A549 (cell line): Measurements from ENCODE around the gene DYRK1A. TPM values are rescaled to one million over a fixed set of nuclear protein-coding genes. Genes with fewer than 3 reads are reported as not detected.

Experiments used
- ATAC-seq, 2 experiments: fragments of 200-7000 bp in 1 of 2; fragments of >200 bp in 1 of 2; cut with Nextera tagmentation in 1 of 2; cut with Tn5 transposase in 1 of 2; 3 replicates each; pipeline versions ENCODE4 v1.8.0 to v1.9.1; 2018 to 2020; ENCODE audit warnings: mild to moderate bottlenecking in 1 of 2, moderate library complexity in 1 of 2
- CTCF ChIA-PET: fragments of 300-600 bp; sonication (Branson Sonifier 250); formaldehyde crosslinking; extraction: SDS; loops from one replicate; lab custom pipeline; 2021; ENCODE audit warnings: antibody characterized with exemption, inconsistent platforms; lab: Yijun Ruan, JAX
- POLR2A ChIA-PET: fragments of 350-600 bp; formaldehyde crosslinking; extraction: SDS; loops from one replicate; lab custom pipeline; 2021; ENCODE audit warnings: antibody characterized with exemption, inconsistent platforms; lab: Yijun Ruan, JAX
- DNase-seq, 2 experiments: peaks; one replicate each; pipeline versions ENCODE4 v3.0.0 to v3.0.0-alpha.2; 2011 to 2016; ENCODE audit warnings: low read depth in 1 of 2, low spot score in 1 of 2
- FAIRE-seq: peaks from 2 replicates; lab custom pipeline; 2011; peaks lifted over from hg19 to GRCh38; lab: Jason Lieb, UNC
- H3K27ac ChIP-seq, 2 experiments: fragments of >200 bp; sonication (Bioruptor Twin); formaldehyde crosslinking; 3 replicates each; pipeline ENCODE4 v1.5.1; 2016 to 2017
- H3K4me1 ChIP-seq: fragments of >200 bp; sonication (Bioruptor Twin); formaldehyde crosslinking; 3 replicates; pipeline ENCODE4 v1.6.1; 2016
- H3K4me2 ChIP-seq: fragments of >200 bp; sonication (Bioruptor Twin); formaldehyde crosslinking; 3 replicates; pipeline ENCODE4 v1.6.1; 2016
- H3K4me3 ChIP-seq: fragments of >200 bp; sonication (Bioruptor Twin); formaldehyde crosslinking; 3 replicates; pipeline ENCODE4 v1.5.1; 2016
- H3K9me3 ChIP-seq: fragments of >200 bp; sonication (Bioruptor Twin); formaldehyde crosslinking; 3 replicates; pipeline ENCODE4 v1.6.1; 2016
- CBX2 ChIP-seq: fragments of 200-600 bp; sonication (generic); IDR thresholded peaks from 2 replicates; pipeline ENCODE4 v1.6.1; 2016; ENCODE audit warnings: low read depth, mild to moderate bottlenecking, borderline replicate concordance
- E2F6 ChIP-seq: IDR thresholded peaks from 2 replicates; pipeline ENCODE4 v1.6.1; 2012; ENCODE audit warnings: low read depth, borderline replicate concordance
- EHMT2 ChIP-seq: fragments of 200-600 bp; sonication (generic); IDR thresholded peaks from 2 replicates; pipeline ENCODE4 v1.6.1; 2016; ENCODE audit warnings: antibody characterized with exemption, low read depth, mild to moderate bottlenecking, moderate library complexity
- ELK1 ChIP-seq: fragments of 150-350 bp; IDR thresholded peaks from 2 replicates; pipeline ENCODE4 v1.6.1; 2014; ENCODE audit warnings: low read depth, mild to moderate bottlenecking, low read length
- FOSL2 ChIP-seq, 2 experiments: fragments of 450-650 bp in 1 of 2; fragments of >200 bp in 1 of 2; sonication (Bioruptor Twin) in 1 of 2; formaldehyde crosslinking; IDR thresholded peaks; 2 replicates each; pipeline versions ENCODE4 v1.5.0 to v1.6.1; 2016 to 2020; ENCODE audit warnings: mild to moderate bottlenecking in 1 of 2, moderate library complexity in 1 of 2
- HDAC2 ChIP-seq: fragments of 200-600 bp; sonication (generic); IDR thresholded peaks from 2 replicates; pipeline ENCODE4 v1.6.1; 2016
- HOXA7 ChIP-seq: fragments of 250-450 bp; sonication (Bioruptor Pico); IDR thresholded peaks from 2 replicates; pipeline ENCODE4 v1.5.0; 2020; ENCODE audit warnings: mild to moderate bottlenecking, moderate library complexity
- HOXB13 ChIP-seq: fragments of 250-450 bp; sonication (Bioruptor Pico); IDR thresholded peaks from 2 replicates; pipeline ENCODE4 v1.5.0; 2020; ENCODE audit warnings: low read depth, mild to moderate bottlenecking, moderate library complexity
- HOXB5 ChIP-seq: fragments of 250-450 bp; sonication (Bioruptor Pico); IDR thresholded peaks from 2 replicates; pipeline ENCODE4 v1.5.0; 2020; ENCODE audit warnings: mild to moderate bottlenecking, moderate library complexity
- NPAS2 ChIP-seq: fragments of 250-450 bp; sonication (Bioruptor Pico); IDR thresholded peaks from 2 replicates; pipeline ENCODE4 v1.8.0; 2022; ENCODE audit warnings: mild to moderate bottlenecking, moderate library complexity, borderline replicate concordance
- NR3C1 ChIP-seq: fragments of >200 bp; sonication (Bioruptor Twin); formaldehyde crosslinking; IDR thresholded peaks from 3 replicates; pipeline ENCODE4 v1.6.1; 2017
- PHF8 ChIP-seq: fragments of 200-600 bp; sonication (generic); IDR thresholded peaks from 2 replicates; pipeline ENCODE4 v1.6.1; 2016; ENCODE audit warnings: low read depth, mild to moderate bottlenecking, antibody characterized with exemption, moderate library complexity, borderline replicate concordance
- RAD21 ChIP-seq, 2 experiments: fragments of >200 bp in 1 of 2; sonication (Bioruptor Twin) in 1 of 2; formaldehyde crosslinking in 1 of 2; IDR thresholded peaks in 1 of 2; conservative IDR thresholded peaks in 1 of 2; 2 replicates in 1 of 2; 3 replicates in 1 of 2; pipeline ENCODE4 v1.6.1; 2012 to 2018; ENCODE audit warnings: inconsistent platforms in 1 of 2
- RARB ChIP-seq: fragments of 250-450 bp; sonication (Bioruptor Pico); IDR thresholded peaks from 2 replicates; pipeline ENCODE4 v1.8.0; 2021; ENCODE audit warnings: mild to moderate bottlenecking, moderate library complexity
- SMC3 ChIP-seq: fragments of >200 bp; sonication (Bioruptor Twin); formaldehyde crosslinking; IDR thresholded peaks from 3 replicates; pipeline ENCODE4 v1.6.1; 2018; ENCODE audit warnings: inconsistent platforms
- SREBF2 ChIP-seq: fragments of 450-650 bp; IDR thresholded peaks from 2 replicates; pipeline ENCODE4 v1.6.1; 2014; ENCODE audit warnings: mild to moderate bottlenecking, moderate library complexity
- TP53 ChIP-seq: fragments of 250-450 bp; sonication (Bioruptor Pico); IDR thresholded peaks from 2 replicates; pipeline ENCODE4 v1.5.0; 2021; ENCODE audit warnings: mild to moderate bottlenecking, moderate library complexity
- ZC3H11A ChIP-seq: fragments of 450-650 bp; IDR thresholded peaks from 2 replicates; pipeline ENCODE4 v1.6.1; 2014; ENCODE audit warnings: antibody characterized with exemption, mild to moderate bottlenecking
- ZNF302 ChIP-seq: fragments of 250-450 bp; sonication (Bioruptor Pico); IDR thresholded peaks from 2 replicates; pipeline ENCODE4 v1.9.0; 2021; ENCODE audit warnings: inconsistent platforms, mild to moderate bottlenecking, moderate library complexity
- ZSCAN20 ChIP-seq: fragments of 250-450 bp; sonication (Bioruptor Pico); IDR thresholded peaks from 2 replicates; pipeline ENCODE4 v1.8.0; 2022; ENCODE audit warnings: mild to moderate bottlenecking, moderate library complexity
- WGBS: methylation state at CpG from one replicate; pipeline ENCODE4 v1.1.6; 2017; ENCODE audit errors: missing lambda C conversion rate; 5-methylcytosine and 5-hydroxymethylcytosine counted together
- polyA plus RNA-seq, 4 experiments: library from polyadenylated mRNA; depleted of rRNA in 3 of 4; stranded (reverse); fragments of >200 nt; fragmentation: RNase III in 1 of 4; extraction: RNeasy Plus Mini Kit Qiagen cat#74134 plus additional on column Dnase treatment in 1 of 4; gene quantifications; 2 replicates in 3 of 4; 3 replicates in 1 of 4; pipeline ENCODE4 v1.2.3, GENCODE V29; 2011 to 2017
- TF ChIP-seq, protein P1 (sequence below): fragments of >200 bp; sonication (Bioruptor Twin); formaldehyde crosslinking; IDR thresholded peaks from 2 replicates; pipeline ENCODE4 v1.6.1; 2016
- TF ChIP-seq, protein P2 (sequence below): fragments of 450-650 bp; IDR thresholded peaks from 2 replicates; pipeline ENCODE4 v1.6.1; 2014; ENCODE audit warnings: antibody characterized with exemption
- TF ChIP-seq, protein P3 (sequence below): fragments of >200 bp; sonication (Bioruptor Twin); formaldehyde crosslinking; IDR thresholded peaks from 3 replicates; pipeline ENCODE4 v1.5.1; 2016
- TF ChIP-seq, protein P4 (sequence below): fragments of 250-450 bp; sonication (Bioruptor Pico); IDR thresholded peaks from 2 replicates; pipeline ENCODE4 v1.5.0; 2020; ENCODE audit warnings: low read depth, mild to moderate bottlenecking, moderate library complexity
- TF ChIP-seq, protein P5 (sequence below): IDR thresholded peaks from 2 replicates; pipeline ENCODE4 v1.6.1; 2012

The DYRK1A gene
- polyA plus RNA-seq, 2 of the 4 experiments (the other 2 are of a cell fraction): 12.7 to 29.4 TPM

DNA sequence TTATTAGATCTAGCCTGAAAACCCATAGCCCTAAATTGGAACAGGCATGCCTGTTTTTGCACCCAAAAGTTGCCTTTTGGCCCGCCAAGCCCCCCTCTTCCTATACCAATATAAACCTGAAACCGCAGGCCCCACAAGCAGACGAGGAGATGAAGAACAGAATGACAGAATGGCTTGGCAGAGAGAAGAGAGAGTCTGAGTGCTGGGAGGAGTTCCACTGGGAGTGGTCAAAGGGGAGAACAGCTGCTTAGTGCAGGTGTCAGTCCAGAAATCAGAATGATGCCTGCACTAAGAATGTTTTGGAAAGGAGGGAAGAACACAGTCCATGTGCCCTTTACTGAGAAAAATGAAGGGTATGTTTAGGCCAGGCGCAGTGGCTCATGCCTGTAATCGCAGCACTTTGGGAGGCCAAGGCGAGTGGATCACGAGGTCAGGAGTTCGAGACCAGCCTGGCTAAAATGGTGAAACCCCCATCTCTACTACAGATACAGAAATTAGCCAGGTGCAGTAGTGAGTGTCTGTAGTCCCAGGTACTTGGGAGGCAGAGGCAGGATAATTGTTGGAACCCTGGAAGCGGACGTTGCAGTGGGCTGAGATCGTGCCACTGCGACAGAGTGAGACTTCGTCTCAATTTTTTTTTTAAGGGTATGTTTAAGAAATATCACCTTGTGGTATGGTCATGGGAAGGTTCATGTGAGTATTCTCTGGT, 9.4 kb downstream of the DYRK1A start:
- ChIA-PET POLR2A (no interaction called here), CTCF (no interaction called here)
- FAIRE-seq (no peak), ATAC-seq (no peak)
- no peak overlapping the region for H3K4me3 ChIP-seq
- H3K4me1 ChIP-seq: peaks cover 72% of the 10 kb centered on the region
- H3K4me2 ChIP-seq: no peak overlapping the region
- H3K9me3 ChIP-seq: no peaks in the 10 kb centered on the region
- TF ChIP-seq TP53 (CRISPR knock-in tag) (no peak), RARB (CRISPR knock-in tag) (no peak), HOXA7 (no peak), HOXB13 (CRISPR knock-in tag) (no peak), SREBF2 (no peak), ZC3H11A (no peak), EHMT2 (no peak), CBX2 (no peak), PHF8 (no peak)
- TF ChIP-seq, protein P1, sequence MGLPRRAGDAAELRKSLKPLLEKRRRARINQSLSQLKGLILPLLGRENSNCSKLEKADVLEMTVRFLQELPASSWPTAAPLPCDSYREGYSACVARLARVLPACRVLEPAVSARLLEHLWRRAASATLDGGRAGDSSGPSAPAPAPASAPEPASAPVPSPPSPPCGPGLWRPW: no peak
- TF ChIP-seq, protein P2, sequence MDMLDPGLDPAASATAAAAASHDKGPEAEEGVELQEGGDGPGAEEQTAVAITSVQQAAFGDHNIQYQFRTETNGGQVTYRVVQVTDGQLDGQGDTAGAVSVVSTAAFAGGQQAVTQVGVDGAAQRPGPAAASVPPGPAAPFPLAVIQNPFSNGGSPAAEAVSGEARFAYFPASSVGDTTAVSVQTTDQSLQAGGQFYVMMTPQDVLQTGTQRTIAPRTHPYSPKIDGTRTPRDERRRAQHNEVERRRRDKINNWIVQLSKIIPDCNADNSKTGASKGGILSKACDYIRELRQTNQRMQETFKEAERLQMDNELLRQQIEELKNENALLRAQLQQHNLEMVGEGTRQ: no peak
- TF ChIP-seq, all 56 proteins: peak for 0
- 84% methylated on average over 13 of the region's 13 CpGs for WGBS
- DNase-seq: no peak
- no peak overlapping the region; a peak in 1 of 6 replicates for H3K27ac ChIP-seq

GRCh38 chr21:37378700-37379139, 12.1 kb downstream of the DYRK1A start:
- H3K4me1 ChIP-seq: peaks cover 73% of the 10 kb centered on the region
- FAIRE-seq: no peak
- TF ChIP-seq NR3C1 (no peak), ZSCAN20 (CRISPR knock-in tag) (no peak), FOSL2 (IDR thresholded peaks at IDR 0.05) (no peak), FOSL2 (CRISPR knock-in tag; IDR thresholded peaks at IDR 0.05) (no peak), SMC3 (no peak), RAD21 (conservative IDR thresholded peaks at IDR 0.05 in 1 of 2, IDR thresholded peaks at IDR 0.05 in 1 of 2) (no peak), ELK1 (no peak), E2F6 (no peak), HOXB5 (no peak), NPAS2 (CRISPR knock-in tag) (no peak), ZNF302 (no peak), HDAC2 (no peak), PHF8 (no peak)
- TF ChIP-seq, protein P3, sequence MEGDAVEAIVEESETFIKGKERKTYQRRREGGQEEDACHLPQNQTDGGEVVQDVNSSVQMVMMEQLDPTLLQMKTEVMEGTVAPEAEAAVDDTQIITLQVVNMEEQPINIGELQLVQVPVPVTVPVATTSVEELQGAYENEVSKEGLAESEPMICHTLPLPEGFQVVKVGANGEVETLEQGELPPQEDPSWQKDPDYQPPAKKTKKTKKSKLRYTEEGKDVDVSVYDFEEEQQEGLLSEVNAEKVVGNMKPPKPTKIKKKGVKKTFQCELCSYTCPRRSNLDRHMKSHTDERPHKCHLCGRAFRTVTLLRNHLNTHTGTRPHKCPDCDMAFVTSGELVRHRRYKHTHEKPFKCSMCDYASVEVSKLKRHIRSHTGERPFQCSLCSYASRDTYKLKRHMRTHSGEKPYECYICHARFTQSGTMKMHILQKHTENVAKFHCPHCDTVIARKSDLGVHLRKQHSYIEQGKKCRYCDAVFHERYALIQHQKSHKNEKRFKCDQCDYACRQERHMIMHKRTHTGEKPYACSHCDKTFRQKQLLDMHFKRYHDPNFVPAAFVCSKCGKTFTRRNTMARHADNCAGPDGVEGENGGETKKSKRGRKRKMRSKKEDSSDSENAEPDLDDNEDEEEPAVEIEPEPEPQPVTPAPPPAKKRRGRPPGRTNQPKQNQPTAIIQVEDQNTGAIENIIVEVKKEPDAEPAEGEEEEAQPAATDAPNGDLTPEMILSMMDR: no peak
- TF ChIP-seq, protein P4, sequence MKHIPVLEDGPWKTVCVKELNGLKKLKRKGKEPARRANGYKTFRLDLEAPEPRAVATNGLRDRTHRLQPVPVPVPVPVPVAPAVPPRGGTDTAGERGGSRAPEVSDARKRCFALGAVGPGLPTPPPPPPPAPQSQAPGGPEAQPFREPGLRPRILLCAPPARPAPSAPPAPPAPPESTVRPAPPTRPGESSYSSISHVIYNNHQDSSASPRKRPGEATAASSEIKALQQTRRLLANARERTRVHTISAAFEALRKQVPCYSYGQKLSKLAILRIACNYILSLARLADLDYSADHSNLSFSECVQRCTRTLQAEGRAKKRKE (CRISPR knock-in tag): no peak
- TF ChIP-seq, protein P1: no peak
- TF ChIP-seq, protein P2: no peak
- TF ChIP-seq, protein P5, sequence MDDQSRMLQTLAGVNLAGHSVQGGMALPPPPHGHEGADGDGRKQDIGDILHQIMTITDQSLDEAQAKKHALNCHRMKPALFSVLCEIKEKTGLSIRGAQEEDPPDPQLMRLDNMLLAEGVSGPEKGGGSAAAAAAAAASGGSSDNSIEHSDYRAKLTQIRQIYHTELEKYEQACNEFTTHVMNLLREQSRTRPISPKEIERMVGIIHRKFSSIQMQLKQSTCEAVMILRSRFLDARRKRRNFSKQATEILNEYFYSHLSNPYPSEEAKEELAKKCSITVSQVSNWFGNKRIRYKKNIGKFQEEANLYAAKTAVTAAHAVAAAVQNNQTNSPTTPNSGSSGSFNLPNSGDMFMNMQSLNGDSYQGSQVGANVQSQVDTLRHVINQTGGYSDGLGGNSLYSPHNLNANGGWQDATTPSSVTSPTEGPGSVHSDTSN: no peak
- TF ChIP-seq, all 56 proteins: peak for 0
- H3K4me3 ChIP-seq: no peak overlapping the region
- DNase-seq: no peak
- ATAC-seq: no peak
- ChIA-PET POLR2A (no interaction called here), CTCF (no interaction called here)
- H3K9me3 ChIP-seq: no peaks in the 10 kb centered on the region
- H3K27ac ChIP-seq: no peak overlapping the region
- H3K4me2 ChIP-seq: no peak overlapping the region
- WGBS: 89% methylated on average over 3 of the region's 3 CpGs
